ENCODE measurements around the gene HDDC3. TPM values are rescaled to one million over a fixed set of nuclear protein-coding genes. Genes with fewer than 3 reads are reported as not detected.

The HDDC3 gene
- total RNA-seq, 2 experiments from 2014 or later = 34.2 to 35.6 TPM

- ATAC-seq (no peak), DNase-seq (no peak)
- ChIA-PET CTCF (interaction anchor here (2.3 kb wide), 1 partner anchor 18 kb away, joined by 10 read pairs; the partner anchor contains the start of gene HDDC3), POLR2A (interaction anchor here (1.4 to 2.4 kb wide), 2 partner anchors 15 to 19 kb away, joined by 3 to 11 read pairs; partner anchors contain the start of gene UNC45A)
- Mint-ChIP-seq H3K9me3 (no peaks in the 10 kb centered on the region), H3K4me3 (no peak overlapping the region), H3K27ac (no peak overlapping the region), H3K27me3 (no peaks in the 10 kb centered on the region), H3K4me1 (ENCODE audit: low read depth) (peaks cover 2% of the 10 kb centered on the region), H3K36me3 (ENCODE audit: low read depth) (peaks cover 30% of the 10 kb centered on the region)
- TF ChIP-seq CTCF (IDR thresholded peaks at IDR 0.05) = no peak
- intact Hi-C loops (cut with micrococcal nuclease) = no loop called here
Measured at GRCh38 chr15:90949979-90950675, 17.8 kb upstream of the HDDC3 start.

- H3K27me3 Mint-ChIP-seq = no peaks in the 10 kb centered on the region
- ATAC-seq (no peak), DNase-seq (no peak)
- H3K4me3 Mint-ChIP-seq = no peak overlapping the region
- ChIA-PET POLR2A (interaction anchor here (1.4 to 2.4 kb wide), 3 partner anchors 10 to 17 kb away, joined by 3 to 11 read pairs (median 4); partner anchors contain the start of gene UNC45A), CTCF (interaction anchor here (0.8 to 2.3 kb wide), 4 partner anchors 9 to 467 kb away, joined by 3 to 10 read pairs (median 4); partner anchors contain the start of genes HDDC3 and UNC45A)
- no peaks in the 10 kb centered on the region for H3K9me3 Mint-ChIP-seq
- TF ChIP-seq CTCF (IDR thresholded peaks at IDR 0.05) = no peak
- H3K4me1 Mint-ChIP-seq (ENCODE audit: low read depth) = no peaks in the 10 kb centered on the region
- no peak overlapping the region for H3K27ac Mint-ChIP-seq
- peaks cover 33% of the 10 kb centered on the region for H3K36me3 Mint-ChIP-seq (ENCODE audit: low read depth)
- intact Hi-C loops (cut with micrococcal nuclease) = no loop called here
Measured at GRCh38 chr15:90948506-90948905, 16.2 kb upstream of the HDDC3 start.

GRCh38 chr15:90947577-90948357 lies 15.4 kb upstream of the HDDC3 start:
- DNase-seq (no peak), ATAC-seq (no peak)
- Mint-ChIP-seq H3K9me3 (no peaks in the 10 kb centered on the region), H3K27ac (no peak overlapping the region), H3K27me3 (no peaks in the 10 kb centered on the region), H3K4me1 (ENCODE audit: low read depth) (no peaks in the 10 kb centered on the region), H3K4me3 (no peak overlapping the region), H3K36me3 (ENCODE audit: low read depth) (peaks cover 36% of the 10 kb centered on the region)
- intact Hi-C loops (cut with micrococcal nuclease) = no loop called here
- ChIA-PET POLR2A (interaction anchor here (1.1 to 2.4 kb wide), 3 partner anchors 9 to 13 kb away, joined by 4 to 11 read pairs (median 5); partner anchors contain the start of gene UNC45A), CTCF (interaction anchor here (1.8 to 2.7 kb wide), 2 partner anchors 9 to 14 kb away, joined by 11 to 18 read pairs; partner anchors contain the start of genes HDDC3 and UNC45A)
- TF ChIP-seq CTCF (IDR thresholded peaks at IDR 0.05) = no peak

- intact Hi-C loops (cut with micrococcal nuclease) = no loop called here
- no peaks in the 10 kb centered on the region for H3K27me3 Mint-ChIP-seq
- H3K4me1 Mint-ChIP-seq (ENCODE audit: low read depth) = no peaks in the 10 kb centered on the region
- TF ChIP-seq CTCF (IDR thresholded peaks at IDR 0.05) = no peak
- DNase-seq (no peak), ATAC-seq (no peak)
- POLR2A ChIA-PET = interaction anchor here (1.0 to 1.5 kb wide), 3 partner anchors 8 to 15 kb away, joined by 3 to 5 read pairs (median 4); partner anchors contain the start of gene HDDC3
- CTCF ChIA-PET = interaction anchor here (1.8 to 2.7 kb wide), 2 partner anchors 9 to 14 kb away, joined by 11 to 18 read pairs; partner anchors contain the start of genes HDDC3 and UNC45A
- peaks cover 32% of the 10 kb centered on the region for H3K36me3 Mint-ChIP-seq (ENCODE audit: low read depth)
- no peak overlapping the region for H3K4me3 Mint-ChIP-seq
- H3K27ac Mint-ChIP-seq = no peak overlapping the region
- no peaks in the 10 kb centered on the region for H3K9me3 Mint-ChIP-seq
Measured at GRCh38 chr15:90946941-90947576, 14.7 kb upstream of the HDDC3 start.

Measured in activated CD8-positive, alpha-beta T cell treated with anti-CD3 and anti-CD28 coated beads for 36 hours (primary cell).